Stimulated activated memory B cell treated with anti-CD40 and anti-IgM and Interleukin-4, amounts not matched to agents 10 μg/mL and 1 μg/mL and 100 μg/mL, for 72 hours (primary cell): ENCODE measurements around the gene BOD1L1.
"Not testable (repeated sequence)": the region's sequence is repeated elsewhere in the genome, so short reads cannot be mapped to it uniquely, and the experiment has no call there.

ENCODE experiments used
- ATAC-seq: fragments of 150-1000 bp; cut with Tn5 transposase; 2 replicates; pipeline ENCODE4 v1.10.0; 2021
- H3K27ac Mint-ChIP-seq: one replicate; pipeline ENCODE4 v1.8.0; 2022; ENCODE audit warnings: mild to moderate bottlenecking, mixed read lengths
- H3K27me3 Mint-ChIP-seq: one replicate; pipeline ENCODE4 v1.8.0; 2022; ENCODE audit warnings: mixed read lengths
- H3K36me3 Mint-ChIP-seq: one replicate; pipeline ENCODE4 v1.8.0; 2022; ENCODE audit warnings: mixed read lengths
- H3K4me1 Mint-ChIP-seq: one replicate; pipeline ENCODE4 v1.8.0; 2022; ENCODE audit warnings: mixed read lengths
- H3K4me3 Mint-ChIP-seq: one replicate; pipeline ENCODE4 v1.8.0; 2022; ENCODE audit warnings: mild to moderate bottlenecking, moderate library complexity, mixed read lengths
- H3K9me3 Mint-ChIP-seq: one replicate; pipeline ENCODE4 v1.8.0; 2022; ENCODE audit warnings: mixed read lengths

The BOD1L1 gene

DNA sequence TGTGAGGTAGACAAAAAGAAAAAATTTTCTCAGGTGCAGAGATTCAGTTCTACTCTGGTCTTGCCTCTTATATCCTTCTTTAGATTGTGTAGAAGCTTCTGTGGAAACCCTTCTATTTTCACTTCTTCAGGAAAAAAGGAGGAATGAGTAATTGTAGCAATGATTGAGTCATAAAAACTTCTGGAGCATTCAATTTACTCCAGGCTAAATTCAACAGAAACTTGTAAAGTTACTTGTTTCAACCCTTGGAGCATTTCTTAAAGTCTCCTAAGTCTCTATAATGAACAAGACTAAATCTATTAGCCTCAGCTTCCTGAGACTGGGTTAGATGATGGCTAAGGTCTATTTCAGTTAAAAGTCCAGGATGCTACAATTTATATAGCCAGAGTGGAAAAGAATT lies 29.9 kb downstream of the BOD1L1 start:
- H3K4me3 Mint-ChIP-seq, result no peak overlapping the region
- ATAC-seq, result no peak
- H3K4me1 Mint-ChIP-seq, result peaks cover 24% of the 10 kb centered on the region
- no peaks in the 10 kb centered on the region for H3K9me3 Mint-ChIP-seq
- H3K27me3 Mint-ChIP-seq, result no peaks in the 10 kb centered on the region
- H3K36me3 Mint-ChIP-seq, result peaks cover 60% of the 10 kb centered on the region
- H3K27ac Mint-ChIP-seq, result no peak overlapping the region

DNA sequence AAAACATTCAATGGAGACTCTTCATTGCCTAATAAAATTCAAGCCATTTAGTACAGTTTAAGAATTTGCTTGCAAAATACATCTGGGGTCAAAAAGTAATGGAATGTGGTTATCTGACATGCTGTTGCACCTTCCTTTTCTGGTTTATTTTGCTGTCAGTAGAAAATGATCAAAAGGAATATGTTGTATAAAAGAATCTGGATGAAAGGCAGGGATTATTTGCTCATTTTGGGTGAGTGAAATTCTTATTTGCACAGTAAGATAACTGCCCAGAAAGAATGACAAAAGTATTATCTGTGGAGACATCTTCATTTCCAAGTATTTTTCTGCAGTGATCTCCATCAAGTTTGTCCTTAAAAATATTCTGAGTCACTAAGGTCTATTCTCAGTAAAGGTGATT lies 30.4 kb downstream of the BOD1L1 start:
- Mint-ChIP-seq H3K36me3 (peaks cover 60% of the 10 kb centered on the region), H3K27me3 (no peaks in the 10 kb centered on the region), H3K27ac (no peak overlapping the region), H3K4me1 (peaks cover 19% of the 10 kb centered on the region), H3K4me3 (no peak overlapping the region), H3K9me3 (no peaks in the 10 kb centered on the region)
- ATAC-seq, result no peak

DNA sequence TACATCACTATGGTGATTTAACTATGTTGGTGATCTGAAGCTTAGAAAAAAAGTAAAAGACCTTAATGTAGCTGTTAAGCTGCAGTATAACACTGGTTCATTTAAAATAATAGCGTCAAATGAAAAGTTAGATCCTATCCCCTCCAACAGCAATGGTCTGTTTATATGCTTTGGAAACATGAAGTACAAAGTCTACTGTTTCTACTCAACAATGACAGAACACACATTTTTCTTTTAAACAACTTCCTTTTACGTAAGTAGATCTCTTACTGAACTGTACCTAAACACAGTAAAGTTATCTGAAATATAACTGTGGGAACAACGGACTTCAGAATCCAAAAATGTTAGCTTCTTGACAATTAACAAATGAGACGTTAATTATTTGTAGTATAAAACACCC lies 35.3 kb downstream of the BOD1L1 start:
- Mint-ChIP-seq H3K27ac (no peak overlapping the region), H3K9me3 (no peaks in the 10 kb centered on the region), H3K4me1 (no peaks in the 10 kb centered on the region), H3K4me3 (no peak overlapping the region), H3K36me3 (peaks cover 59% of the 10 kb centered on the region), H3K27me3 (no peaks in the 10 kb centered on the region)
- no peak for ATAC-seq

DNA sequence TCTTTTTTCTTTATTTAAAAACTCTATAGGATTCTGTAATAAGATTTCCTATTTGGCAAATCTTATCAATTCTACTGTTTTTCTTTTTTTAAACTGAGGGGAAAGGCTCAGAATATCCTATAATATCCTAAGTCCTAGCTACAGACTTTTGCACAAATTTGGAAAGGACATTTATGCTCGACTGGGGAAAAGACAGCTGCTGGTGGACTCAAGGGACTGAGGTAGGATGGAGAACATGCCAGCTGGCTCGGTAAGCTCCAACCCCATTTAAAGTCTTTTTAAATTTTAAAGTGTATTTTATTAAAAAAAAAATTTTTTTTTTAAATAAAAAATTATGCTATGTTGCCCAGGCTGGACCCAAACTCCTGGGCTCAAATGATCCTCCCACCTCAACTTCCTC lies 36.8 kb downstream of the BOD1L1 start:
- Mint-ChIP-seq H3K27ac (no peak overlapping the region), H3K36me3 (peaks cover 52% of the 10 kb centered on the region), H3K4me1 (no peaks in the 10 kb centered on the region), H3K4me3 (no peak overlapping the region), H3K9me3 (no peaks in the 10 kb centered on the region), H3K27me3 (no peaks in the 10 kb centered on the region)
- ATAC-seq, result no peak

DNA sequence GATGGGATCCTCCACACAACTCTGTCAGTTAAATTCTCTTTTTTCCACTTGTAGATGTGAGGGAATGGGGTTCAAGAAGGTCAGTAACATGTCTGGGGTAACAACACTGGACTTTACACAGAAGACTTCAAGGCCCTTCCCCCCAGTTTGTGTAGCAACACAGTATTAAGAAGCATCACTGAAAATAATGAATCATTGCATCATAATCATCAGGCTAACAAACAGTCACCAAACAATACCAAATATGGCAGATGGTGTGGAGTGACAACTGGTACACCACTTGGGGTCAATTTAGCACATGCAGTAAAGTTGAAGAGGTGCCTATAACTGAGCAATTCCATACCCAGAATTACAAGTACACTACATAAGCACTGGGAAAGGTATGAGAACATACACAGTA lies 38.6 kb downstream of the BOD1L1 start:
- Mint-ChIP-seq H3K27me3 (no peaks in the 10 kb centered on the region), H3K9me3 (no peaks in the 10 kb centered on the region), H3K27ac (no peak overlapping the region), H3K36me3 (peaks cover 58% of the 10 kb centered on the region), H3K4me3 (no peak overlapping the region), H3K4me1 (no peaks in the 10 kb centered on the region)
- ATAC-seq, result no peak

DNA sequence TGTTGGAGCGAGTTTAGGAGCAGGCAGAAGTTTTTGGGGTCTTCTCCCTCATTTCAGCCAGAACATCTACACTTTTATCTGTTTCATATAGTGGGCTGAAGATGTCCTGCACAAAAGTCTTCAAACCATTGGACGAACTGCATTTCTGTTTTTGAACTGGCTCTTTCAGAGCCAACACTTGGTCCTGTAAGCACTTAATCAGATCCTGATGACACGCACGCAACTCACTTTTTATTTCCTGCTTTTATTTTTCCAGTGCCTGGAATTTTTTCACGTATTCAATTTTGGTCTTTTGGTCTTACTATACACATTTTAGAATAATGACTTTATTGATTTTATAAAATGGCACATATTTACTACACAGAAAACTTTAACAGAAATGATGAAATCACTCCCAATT lies 43.0 kb downstream of the BOD1L1 start:
- Mint-ChIP-seq H3K9me3 (no peaks in the 10 kb centered on the region), H3K4me3 (no peak overlapping the region), H3K36me3 (peaks cover 57% of the 10 kb centered on the region), H3K27me3 (no peaks in the 10 kb centered on the region), H3K4me1 (no peaks in the 10 kb centered on the region), H3K27ac (no peak overlapping the region)
- no peak for ATAC-seq

DNA sequence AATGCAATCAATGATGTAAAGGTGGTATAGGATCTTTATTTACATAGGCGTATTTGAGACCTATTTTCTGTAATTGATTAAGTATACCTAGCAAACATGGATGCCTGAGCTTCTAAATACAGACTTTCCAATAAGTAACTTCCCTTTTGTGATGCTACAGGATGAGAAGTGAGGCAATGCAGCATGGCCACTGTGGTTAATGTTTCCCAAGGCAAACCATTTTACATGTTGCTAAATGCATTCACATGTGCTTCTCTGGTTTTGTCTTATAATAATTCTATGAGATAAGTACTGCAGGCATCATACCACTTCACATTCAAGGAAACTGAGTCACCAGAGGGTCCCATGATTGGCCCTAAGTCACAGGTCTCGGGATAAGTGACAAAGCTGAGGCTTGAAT lies 47.5 kb downstream of the BOD1L1 start:
- Mint-ChIP-seq H3K9me3 (no peaks in the 10 kb centered on the region), H3K27me3 (no peaks in the 10 kb centered on the region), H3K36me3 (peaks cover 37% of the 10 kb centered on the region), H3K4me1 (no peaks in the 10 kb centered on the region), H3K4me3 (no peak overlapping the region), H3K27ac (no peak overlapping the region)
- ATAC-seq, result no peak

DNA sequence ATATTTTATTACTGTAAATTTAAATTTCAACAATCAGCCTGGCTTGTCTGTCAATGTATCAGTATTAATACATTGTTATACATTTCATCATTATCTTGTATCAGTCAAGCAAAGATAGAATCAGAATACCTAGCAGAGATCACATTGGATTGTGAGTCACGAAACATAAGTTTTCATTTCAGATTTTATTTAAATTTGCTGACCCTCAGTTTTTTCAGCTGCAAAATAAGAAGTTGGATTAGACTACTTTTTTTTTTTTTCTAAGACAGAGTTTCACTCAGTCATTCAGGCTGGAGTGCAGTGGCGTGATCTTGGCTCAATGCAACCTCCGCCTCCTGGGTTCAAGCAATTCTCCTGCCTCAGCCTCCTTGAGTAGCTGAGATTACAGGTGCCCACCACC lies 49.9 kb downstream of the BOD1L1 start:
- H3K9me3 Mint-ChIP-seq, result no peaks in the 10 kb centered on the region
- peaks cover 43% of the 10 kb centered on the region for H3K36me3 Mint-ChIP-seq
- H3K4me3 Mint-ChIP-seq, result no peak overlapping the region
- no peak for ATAC-seq
- H3K27ac Mint-ChIP-seq, result no peak overlapping the region
- H3K27me3 Mint-ChIP-seq, result no peaks in the 10 kb centered on the region
- H3K4me1 Mint-ChIP-seq, result no peaks in the 10 kb centered on the region

DNA sequence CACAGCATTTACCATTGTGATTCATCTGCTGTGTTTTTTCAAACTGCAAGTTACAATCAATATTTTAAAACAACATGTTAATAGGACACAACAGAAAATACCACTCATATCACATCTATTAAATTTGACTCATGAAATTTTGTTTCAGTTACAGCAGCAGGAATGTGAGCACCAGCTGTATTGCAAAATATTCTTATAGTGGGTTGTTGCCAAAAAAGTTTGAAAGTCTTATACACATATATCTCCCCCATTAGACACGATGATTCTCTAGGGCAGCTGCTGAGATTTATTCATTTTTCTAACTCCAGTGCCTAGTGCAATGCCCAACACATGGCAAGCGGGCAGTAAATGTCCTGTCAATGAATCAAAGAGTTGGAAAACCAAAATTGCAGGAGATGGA lies 56.6 kb downstream of the BOD1L1 start:
- Mint-ChIP-seq H3K4me1 (no peaks in the 10 kb centered on the region), H3K4me3 (no peak overlapping the region), H3K27ac (no peak overlapping the region), H3K9me3 (no peaks in the 10 kb centered on the region), H3K27me3 (no peaks in the 10 kb centered on the region), H3K36me3 (peaks cover 69% of the 10 kb centered on the region)
- ATAC-seq, result no peak

DNA sequence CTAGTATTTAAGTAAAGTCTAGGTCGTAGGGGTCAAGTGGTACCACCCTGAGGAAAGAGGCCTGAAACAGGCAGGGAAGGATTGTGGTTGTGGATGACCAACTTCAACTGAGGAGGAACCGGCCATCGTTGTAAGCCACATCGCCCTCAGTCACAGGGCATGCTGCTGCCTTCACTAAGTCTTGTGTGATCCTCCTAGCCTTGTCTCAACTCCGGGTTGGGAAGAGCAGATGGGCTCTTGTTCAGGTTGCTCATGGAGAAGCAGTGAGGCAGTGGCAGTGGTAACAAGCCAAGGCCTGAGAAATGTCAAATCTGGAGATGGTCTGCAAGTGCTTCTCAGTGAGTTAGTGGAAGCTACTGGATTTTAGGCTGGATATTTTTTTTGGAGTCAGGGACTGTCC lies 60.4 kb downstream of the BOD1L1 start:
- no peaks in the 10 kb centered on the region for H3K4me1 Mint-ChIP-seq
- no peak overlapping the region for H3K4me3 Mint-ChIP-seq
- peaks cover 49% of the 10 kb centered on the region for H3K36me3 Mint-ChIP-seq
- H3K9me3 Mint-ChIP-seq, result no peaks in the 10 kb centered on the region
- no peak overlapping the region for H3K27ac Mint-ChIP-seq
- ATAC-seq, result no peak
- H3K27me3 Mint-ChIP-seq, result no peaks in the 10 kb centered on the region

DNA sequence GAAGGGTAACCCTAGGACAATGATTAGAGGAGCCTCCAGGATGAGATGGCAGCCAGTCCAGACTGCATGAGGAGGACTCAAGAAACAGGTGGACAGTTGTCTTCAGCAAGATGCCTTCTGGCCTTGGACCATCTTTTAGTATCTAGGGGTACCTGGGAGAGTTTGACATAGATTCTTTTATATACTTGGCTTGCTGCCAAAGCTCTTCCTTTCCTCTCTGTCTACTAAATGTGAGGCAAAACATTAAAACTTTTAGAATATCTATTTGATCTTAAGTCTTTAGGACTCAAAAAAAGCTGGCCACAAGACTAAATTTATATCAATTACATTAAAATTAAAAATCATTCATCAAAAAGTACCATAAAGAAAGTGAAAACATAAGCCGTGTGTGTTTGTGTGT lies 64.6 kb downstream of the BOD1L1 start:
- peaks cover 3% of the 10 kb centered on the region for H3K9me3 Mint-ChIP-seq
- no peak for ATAC-seq
- no peak overlapping the region for H3K4me3 Mint-ChIP-seq
- no peak overlapping the region for H3K27ac Mint-ChIP-seq
- H3K36me3 Mint-ChIP-seq, result peaks cover 22% of the 10 kb centered on the region
- no peaks in the 10 kb centered on the region for H3K4me1 Mint-ChIP-seq
- H3K27me3 Mint-ChIP-seq, result no peaks in the 10 kb centered on the region

DNA sequence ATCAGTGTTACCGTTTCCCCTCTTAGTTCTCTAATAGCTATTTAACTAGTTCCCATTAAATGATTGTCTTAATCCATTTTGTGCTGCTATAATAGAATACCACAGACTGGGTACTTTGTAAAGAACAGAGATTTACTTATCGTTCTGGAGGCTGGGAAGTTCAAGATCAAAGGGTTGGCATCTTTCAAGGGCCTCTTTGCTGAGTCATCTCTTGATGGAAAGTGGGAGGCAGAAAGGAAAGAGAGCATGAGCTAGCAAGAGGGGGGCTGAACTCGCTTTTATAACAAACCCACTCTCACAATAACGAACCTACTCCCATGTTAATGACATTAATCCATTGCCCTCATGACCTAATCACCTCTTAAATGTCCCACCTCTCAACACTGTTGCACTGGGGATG lies 65.9 kb downstream of the BOD1L1 start:
- H3K9me3 Mint-ChIP-seq, result peaks cover 3% of the 10 kb centered on the region
- no peaks in the 10 kb centered on the region for H3K4me1 Mint-ChIP-seq
- peaks cover 5% of the 10 kb centered on the region for H3K27me3 Mint-ChIP-seq
- no peak overlapping the region for H3K4me3 Mint-ChIP-seq
- no peak for ATAC-seq
- no peak overlapping the region for H3K27ac Mint-ChIP-seq
- peaks cover 15% of the 10 kb centered on the region for H3K36me3 Mint-ChIP-seq

DNA sequence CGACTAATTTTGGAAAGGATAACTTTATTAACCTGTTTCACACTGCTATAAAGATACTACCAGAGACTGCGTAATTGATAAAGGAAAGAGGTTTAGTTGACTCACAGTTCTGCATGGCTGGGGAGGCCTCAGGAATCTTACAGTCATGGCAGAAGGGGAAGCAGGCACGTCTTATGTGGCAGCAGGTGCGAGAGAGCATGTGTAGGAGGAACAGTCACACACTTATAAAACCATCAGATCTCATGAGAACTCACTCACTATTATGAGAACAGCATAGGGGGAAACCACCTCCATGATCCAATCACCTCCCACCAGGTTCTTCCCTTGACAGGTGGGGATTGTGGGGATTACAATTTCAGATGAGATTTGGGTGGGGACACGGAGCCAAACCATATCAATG lies 67.4 kb downstream of the BOD1L1 start:
- H3K4me3 Mint-ChIP-seq, H3K27ac Mint-ChIP-seq, H3K27me3 Mint-ChIP-seq, H3K9me3 Mint-ChIP-seq, ATAC-seq, H3K36me3 Mint-ChIP-seq, H3K4me1 Mint-ChIP-seq: not testable (repeated sequence)

DNA sequence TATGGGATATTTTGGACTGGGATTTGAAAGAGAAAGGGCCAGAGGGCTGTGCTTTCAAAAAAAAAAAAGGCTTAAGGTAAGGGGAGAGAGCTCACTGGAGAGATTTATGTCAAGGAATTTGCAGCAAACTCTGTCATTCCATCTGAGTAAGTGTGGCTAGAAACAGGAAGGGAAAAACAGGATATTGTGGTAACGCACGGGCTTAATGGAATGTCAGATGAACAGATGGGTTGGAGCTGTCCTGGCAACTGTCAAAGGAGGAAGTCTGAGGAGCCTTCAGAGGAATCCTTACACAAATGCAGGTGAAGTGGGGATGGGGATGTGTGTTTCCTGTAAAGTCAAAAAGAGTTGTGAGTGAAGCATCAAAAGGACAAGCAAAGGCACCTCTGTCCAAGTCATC lies 68.1 kb downstream of the BOD1L1 start:
- ATAC-seq, result no peak
- Mint-ChIP-seq H3K27me3 (peaks cover 8% of the 10 kb centered on the region), H3K9me3 (peaks cover 3% of the 10 kb centered on the region), H3K4me1 (no peaks in the 10 kb centered on the region), H3K4me3 (no peak overlapping the region), H3K36me3 (peaks cover 5% of the 10 kb centered on the region), H3K27ac (no peak overlapping the region)

DNA sequence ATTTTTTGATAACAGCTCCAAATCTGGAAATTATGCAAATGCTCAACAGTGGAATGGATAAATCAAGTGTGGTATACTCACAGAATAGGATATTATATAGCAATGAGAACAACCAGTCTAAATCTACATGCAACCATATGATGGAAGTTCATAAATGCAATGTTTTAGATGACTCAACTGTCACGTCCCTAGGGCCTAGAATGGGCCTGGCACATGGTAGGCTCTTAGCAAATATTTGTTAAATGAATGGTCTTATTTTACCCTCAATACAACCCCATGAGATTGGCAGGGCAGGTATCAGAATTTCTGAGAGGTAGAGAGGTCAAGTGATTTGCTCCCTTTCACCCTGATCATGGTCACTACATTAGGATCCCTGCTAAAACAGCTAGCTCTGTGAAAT lies 68.6 kb downstream of the BOD1L1 start:
- peaks cover 3% of the 10 kb centered on the region for H3K9me3 Mint-ChIP-seq
- peaks cover 5% of the 10 kb centered on the region for H3K36me3 Mint-ChIP-seq
- no peak overlapping the region for H3K27ac Mint-ChIP-seq
- peaks cover 11% of the 10 kb centered on the region for H3K27me3 Mint-ChIP-seq
- H3K4me1 Mint-ChIP-seq, result no peaks in the 10 kb centered on the region
- no peak for ATAC-seq
- H3K4me3 Mint-ChIP-seq, result no peak overlapping the region

DNA sequence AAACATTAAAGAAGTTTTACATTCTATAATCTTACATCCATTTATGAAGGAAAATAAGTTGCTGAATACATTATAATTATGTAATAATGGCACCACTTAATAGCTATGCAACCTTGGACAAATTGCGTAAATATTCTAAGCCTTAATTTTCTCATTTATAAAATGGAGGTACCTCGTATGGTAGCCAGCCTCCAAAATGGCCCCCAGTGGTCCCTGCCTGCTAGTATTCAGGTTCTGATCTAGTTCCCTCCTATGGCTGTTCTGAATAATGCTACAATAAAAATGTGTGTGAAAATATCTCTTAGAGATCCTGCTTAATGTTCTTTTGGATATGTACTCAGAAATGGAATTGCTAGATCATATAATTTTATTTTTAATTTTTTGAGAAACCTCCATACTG lies 72.2 kb downstream of the BOD1L1 start:
- no peak overlapping the region for H3K27ac Mint-ChIP-seq
- H3K4me1 Mint-ChIP-seq, result no peaks in the 10 kb centered on the region
- peaks cover 47% of the 10 kb centered on the region for H3K27me3 Mint-ChIP-seq
- H3K4me3 Mint-ChIP-seq, result no peak overlapping the region
- peaks cover 19% of the 10 kb centered on the region for H3K9me3 Mint-ChIP-seq
- peaks cover 5% of the 10 kb centered on the region for H3K36me3 Mint-ChIP-seq
- ATAC-seq, result no peak

DNA sequence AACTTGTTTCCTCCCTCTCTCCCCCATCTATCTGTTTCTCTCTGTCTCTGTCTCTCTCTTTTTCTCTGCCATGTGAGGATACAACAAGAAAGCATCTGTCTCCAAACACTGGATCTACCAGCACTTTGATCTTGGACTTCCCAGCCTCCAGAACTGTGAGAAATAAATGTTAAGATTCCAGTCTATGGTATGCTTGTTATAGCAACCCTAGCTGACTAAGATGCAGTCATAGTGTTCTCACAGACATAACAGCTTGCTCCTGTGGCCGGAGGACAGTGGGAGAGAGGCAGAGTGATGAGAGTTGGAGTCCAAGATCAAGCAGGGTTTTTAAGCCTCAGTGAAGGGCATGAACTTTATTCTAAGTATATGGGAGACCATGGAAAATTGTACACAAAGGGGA lies 74.4 kb downstream of the BOD1L1 start:
- Mint-ChIP-seq H3K4me1 (peaks cover 9% of the 10 kb centered on the region), H3K27ac (no peak overlapping the region), H3K4me3 (no peak overlapping the region), H3K9me3 (peaks cover 16% of the 10 kb centered on the region), H3K36me3 (no peaks in the 10 kb centered on the region), H3K27me3 (peaks cover 66% of the 10 kb centered on the region)
- ATAC-seq, result no peak
